ENCODE data around the gene TSHR.

Gene TSHR

GRCh38 chr14:81125536-81125935 is 170.1 kb downstream of the TSHR start:
- intact Hi-C loops (cut with DNase I; ENCODE audit: low total_unique reads), result no loop called here

GRCh38 chr14:81127785-81128184 is 172.4 kb downstream of the TSHR start:
- Histone ChIP-seq H3K9me3 (no peaks in the 10 kb centered on the region), H3K4me1 (no peaks in the 10 kb centered on the region), H3K27me3 (no peaks in the 10 kb centered on the region), H3K36me3 (no peaks in the 10 kb centered on the region), H3K27ac (no peak overlapping the region), H3K4me3 (no peak overlapping the region)
- no peak for TF ChIP-seq CTCF (IDR thresholded peaks at IDR 0.05)
- DNase-seq, result no peak
- intact Hi-C loops (cut with DNase I; ENCODE audit: low total_unique reads), result no loop called here

More at GRCh38 chr14:81125536-81125935, 170.1 kb downstream of the TSHR start:
- DNase-seq, result no peak
- Histone ChIP-seq H3K36me3 (no peaks in the 10 kb centered on the region), H3K4me3 (no peak overlapping the region), H3K27ac (no peak overlapping the region), H3K9me3 (no peaks in the 10 kb centered on the region), H3K4me1 (no peaks in the 10 kb centered on the region), H3K27me3 (no peaks in the 10 kb centered on the region)
- no peak for TF ChIP-seq CTCF (IDR thresholded peaks at IDR 0.05)

DNA sequence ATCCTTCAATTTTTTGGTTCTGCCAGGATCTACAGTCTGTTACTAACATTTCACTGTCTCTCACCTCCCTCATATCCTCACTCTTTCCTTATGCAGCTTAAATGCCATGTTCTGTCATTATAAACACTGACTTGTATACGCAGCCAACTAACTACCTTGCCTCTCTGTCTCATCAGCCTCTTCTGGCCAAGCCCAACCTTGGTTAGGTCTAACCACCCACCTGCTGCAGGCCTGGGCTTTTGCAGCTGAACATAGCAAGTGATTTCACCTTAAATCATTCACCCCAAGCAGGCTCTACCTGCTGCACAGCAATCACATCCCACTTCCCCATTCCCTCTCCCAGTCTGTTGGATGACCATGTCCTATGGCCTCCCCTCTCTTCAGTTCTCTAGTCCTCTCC is 173.8 kb downstream of the TSHR start:
- no peak overlapping the region for H3K27ac ChIP-seq
- H3K4me1 ChIP-seq, result no peaks in the 10 kb centered on the region
- no peaks in the 10 kb centered on the region for H3K9me3 ChIP-seq
- H3K4me3 ChIP-seq, result no peak overlapping the region
- DNase-seq, result no peak
- H3K27me3 ChIP-seq, result no peaks in the 10 kb centered on the region
- no peaks in the 10 kb centered on the region for H3K36me3 ChIP-seq
- no peak for TF ChIP-seq CTCF (IDR thresholded peaks at IDR 0.05)
- intact Hi-C loops (cut with DNase I; ENCODE audit: low total_unique reads), result no loop called here

- H3K4me1 ChIP-seq, result no peaks in the 10 kb centered on the region
- intact Hi-C loops (cut with DNase I; ENCODE audit: low total_unique reads), result no loop called here
- no peaks in the 10 kb centered on the region for H3K27me3 ChIP-seq
- H3K27ac ChIP-seq, result no peak overlapping the region
- H3K4me3 ChIP-seq, result no peak overlapping the region
- no peak for DNase-seq
- no peaks in the 10 kb centered on the region for H3K36me3 ChIP-seq
- TF ChIP-seq CTCF (IDR thresholded peaks at IDR 0.05), result no peak
- H3K9me3 ChIP-seq, result peaks cover 0 to 5% (median 0%) of the 10 kb centered on the region in 3 donors
These were observed 177.0 kb downstream of the TSHR start for GRCh38 chr14:81132468-81132867.

GRCh38 chr14:81133400-81133799 is 178.0 kb downstream of the TSHR start:
- no peak for TF ChIP-seq CTCF (IDR thresholded peaks at IDR 0.05)
- intact Hi-C loops (cut with DNase I; ENCODE audit: low total_unique reads), result no loop called here

DNA sequence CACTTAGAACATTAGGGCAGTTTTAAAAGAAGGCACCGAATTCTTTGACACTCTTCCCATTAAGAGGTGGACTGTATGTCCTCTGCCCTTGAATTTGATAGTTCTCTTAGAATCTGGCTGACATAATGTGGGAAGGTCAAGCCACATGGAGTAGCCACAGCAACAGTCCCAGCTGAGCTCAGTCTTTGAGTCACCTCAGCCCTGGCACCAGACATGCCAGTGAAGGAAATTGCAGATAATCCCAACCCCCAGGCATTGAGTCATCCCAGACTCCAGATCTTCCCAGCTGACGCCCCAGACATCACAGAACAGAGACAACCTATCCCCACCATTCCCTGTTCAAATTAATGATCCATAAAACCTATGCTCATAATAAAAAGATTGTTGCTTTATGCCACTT is 181.9 kb downstream of the TSHR start:
- no peaks in the 10 kb centered on the region for H3K4me1 ChIP-seq
- intact Hi-C loops (cut with DNase I; ENCODE audit: low total_unique reads), result no loop called here
- H3K36me3 ChIP-seq, result no peaks in the 10 kb centered on the region
- no peak for DNase-seq
- H3K27me3 ChIP-seq, result no peaks in the 10 kb centered on the region
- TF ChIP-seq CTCF (IDR thresholded peaks at IDR 0.05), result no peak
- H3K9me3 ChIP-seq, result peaks cover 0 to 5% (median 0%) of the 10 kb centered on the region in 3 donors
- no peak overlapping the region for H3K4me3 ChIP-seq
- H3K27ac ChIP-seq, result no peak overlapping the region

More at GRCh38 chr14:81133400-81133799, 178.0 kb downstream of the TSHR start:
- H3K4me1 ChIP-seq, result no peaks in the 10 kb centered on the region
- H3K36me3 ChIP-seq, result no peaks in the 10 kb centered on the region
- H3K27me3 ChIP-seq, result no peaks in the 10 kb centered on the region
- no peak overlapping the region for H3K4me3 ChIP-seq
- DNase-seq, result no peak
- peaks cover 0 to 5% (median 0%) of the 10 kb centered on the region in 3 donors for H3K9me3 ChIP-seq
- H3K27ac ChIP-seq, result no peak overlapping the region

Data from tibial artery (tissue), 4 donors.